Measurements from ENCODE around the gene RBP2.

The RBP2 gene

GRCh38 chr3:139448104-139448503 is 28.2 kb downstream of the RBP2 start:
- H3K36me3 ChIP-seq (ENCODE audit: control insufficient read depth, insufficient read depth, low read length): no peaks in the 10 kb centered on the region
- no peak overlapping the region for H3K27ac ChIP-seq (ENCODE audit: insufficient read depth, low read depth, low read length, poor library complexity, severe bottlenecking)
- H3K4me1 ChIP-seq (ENCODE audit: control insufficient read depth, insufficient read depth, low read length): no peaks in the 10 kb centered on the region
- H3K9me3 ChIP-seq (ENCODE audit: control insufficient read depth, low read length): no peaks in the 10 kb centered on the region
- H3K27me3 ChIP-seq (ENCODE audit: control insufficient read depth, insufficient read depth, low read length, poor library complexity, severe bottlenecking): no peaks in the 10 kb centered on the region
- H3K4me3 ChIP-seq (ENCODE audit: insufficient read depth, low read depth, low read length): no peak overlapping the region
- 85 to 99% methylated on average over 3 of the region's 3 CpGs for WGBS, 2 experiments

GRCh38 chr3:139447486-139447885 is 28.8 kb downstream of the RBP2 start:
- Histone ChIP-seq H3K27ac (ENCODE audit: insufficient read depth, low read depth, low read length, poor library complexity, severe bottlenecking) (no peak overlapping the region), H3K36me3 (ENCODE audit: control insufficient read depth, insufficient read depth, low read length) (no peaks in the 10 kb centered on the region), H3K4me1 (ENCODE audit: control insufficient read depth, insufficient read depth, low read length) (no peaks in the 10 kb centered on the region), H3K4me3 (ENCODE audit: insufficient read depth, low read depth, low read length) (no peak overlapping the region), H3K27me3 (ENCODE audit: control insufficient read depth, insufficient read depth, low read length, poor library complexity, severe bottlenecking) (no peaks in the 10 kb centered on the region), H3K9me3 (ENCODE audit: control insufficient read depth, low read length) (no peaks in the 10 kb centered on the region)

- Histone ChIP-seq H3K27ac (ENCODE audit: insufficient read depth, low read depth, low read length, poor library complexity, severe bottlenecking) (no peak overlapping the region), H3K9me3 (ENCODE audit: control insufficient read depth, low read length) (no peaks in the 10 kb centered on the region), H3K36me3 (ENCODE audit: control insufficient read depth, insufficient read depth, low read length) (no peaks in the 10 kb centered on the region), H3K27me3 (ENCODE audit: control insufficient read depth, insufficient read depth, low read length, poor library complexity, severe bottlenecking) (no peaks in the 10 kb centered on the region), H3K4me3 (ENCODE audit: insufficient read depth, low read depth, low read length) (no peak overlapping the region), H3K4me1 (ENCODE audit: control insufficient read depth, insufficient read depth, low read length) (no peaks in the 10 kb centered on the region)
- WGBS, 2 experiments: 95 to 96% methylated on average over 4 of the region's 4 CpGs
Measured at GRCh38 chr3:139444446-139444845, 31.9 kb downstream of the RBP2 start.

- H3K4me1 ChIP-seq (ENCODE audit: control insufficient read depth, insufficient read depth, low read length): no peaks in the 10 kb centered on the region
- H3K36me3 ChIP-seq (ENCODE audit: control insufficient read depth, insufficient read depth, low read length): no peaks in the 10 kb centered on the region
- no peaks in the 10 kb centered on the region for H3K9me3 ChIP-seq (ENCODE audit: control insufficient read depth, low read length)
- H3K27ac ChIP-seq (ENCODE audit: insufficient read depth, low read depth, low read length, poor library complexity, severe bottlenecking): no peak overlapping the region
- H3K4me3 ChIP-seq (ENCODE audit: insufficient read depth, low read depth, low read length): no peak overlapping the region
- 92 to 94% methylated on average over 7 of the region's 7 CpGs for WGBS, 2 experiments
- no peaks in the 10 kb centered on the region for H3K27me3 ChIP-seq (ENCODE audit: control insufficient read depth, insufficient read depth, low read length, poor library complexity, severe bottlenecking)
Measured at GRCh38 chr3:139443186-139443585, 33.1 kb downstream of the RBP2 start.

- 92 to 97% methylated on average over 1 of the region's 1 CpG for WGBS, 2 experiments
- Histone ChIP-seq H3K27me3 (ENCODE audit: control insufficient read depth, insufficient read depth, low read length, poor library complexity, severe bottlenecking) (no peaks in the 10 kb centered on the region), H3K36me3 (ENCODE audit: control insufficient read depth, insufficient read depth, low read length) (no peaks in the 10 kb centered on the region), H3K4me1 (ENCODE audit: control insufficient read depth, insufficient read depth, low read length) (no peaks in the 10 kb centered on the region), H3K9me3 (ENCODE audit: control insufficient read depth, low read length) (no peaks in the 10 kb centered on the region), H3K27ac (ENCODE audit: insufficient read depth, low read depth, low read length, poor library complexity, severe bottlenecking) (no peak overlapping the region), H3K4me3 (ENCODE audit: insufficient read depth, low read depth, low read length) (no peak overlapping the region)
Measured at GRCh38 chr3:139441656-139442055, 34.7 kb downstream of the RBP2 start.

- no peak overlapping the region for H3K27ac ChIP-seq (ENCODE audit: insufficient read depth, low read depth, low read length, poor library complexity, severe bottlenecking)
- no peaks in the 10 kb centered on the region for H3K27me3 ChIP-seq (ENCODE audit: control insufficient read depth, insufficient read depth, low read length, poor library complexity, severe bottlenecking)
- no peaks in the 10 kb centered on the region for H3K36me3 ChIP-seq (ENCODE audit: control insufficient read depth, insufficient read depth, low read length)
- H3K4me3 ChIP-seq (ENCODE audit: insufficient read depth, low read depth, low read length): no peak overlapping the region
- H3K4me1 ChIP-seq (ENCODE audit: control insufficient read depth, insufficient read depth, low read length): no peaks in the 10 kb centered on the region
- WGBS, 2 experiments: 94% methylated on average over 7 of the region's 7 CpGs
- H3K9me3 ChIP-seq (ENCODE audit: control insufficient read depth, low read length): no peaks in the 10 kb centered on the region
Measured at GRCh38 chr3:139440639-139441556, 35.4 kb downstream of the RBP2 start.

GRCh38 chr3:139439278-139439677 is 37.0 kb downstream of the RBP2 start:
- Histone ChIP-seq H3K36me3 (ENCODE audit: control insufficient read depth, insufficient read depth, low read length) (no peaks in the 10 kb centered on the region), H3K27me3 (ENCODE audit: control insufficient read depth, insufficient read depth, low read length, poor library complexity, severe bottlenecking) (no peaks in the 10 kb centered on the region), H3K4me3 (ENCODE audit: insufficient read depth, low read depth, low read length) (no peak overlapping the region), H3K9me3 (ENCODE audit: control insufficient read depth, low read length) (no peaks in the 10 kb centered on the region), H3K27ac (ENCODE audit: insufficient read depth, low read depth, low read length, poor library complexity, severe bottlenecking) (no peak overlapping the region), H3K4me1 (ENCODE audit: control insufficient read depth, insufficient read depth, low read length) (peaks cover 5% of the 10 kb centered on the region)
- WGBS, 2 experiments: 84 to 100% methylated on average over 1 of the region's 1 CpG

- Histone ChIP-seq H3K4me1 (ENCODE audit: control insufficient read depth, insufficient read depth, low read length) (peaks cover 5% of the 10 kb centered on the region), H3K4me3 (ENCODE audit: insufficient read depth, low read depth, low read length) (no peak overlapping the region), H3K9me3 (ENCODE audit: control insufficient read depth, low read length) (no peaks in the 10 kb centered on the region), H3K36me3 (ENCODE audit: control insufficient read depth, insufficient read depth, low read length) (no peaks in the 10 kb centered on the region), H3K27me3 (ENCODE audit: control insufficient read depth, insufficient read depth, low read length, poor library complexity, severe bottlenecking) (no peaks in the 10 kb centered on the region), H3K27ac (ENCODE audit: insufficient read depth, low read depth, low read length, poor library complexity, severe bottlenecking) (no peak overlapping the region)
- 82 to 85% methylated on average over 6 of the region's 6 CpGs for WGBS, 2 experiments
Measured at GRCh38 chr3:139434764-139435307, 41.5 kb downstream of the RBP2 start.

GRCh38 chr3:139434228-139434627 is 42.1 kb downstream of the RBP2 start:
- Histone ChIP-seq H3K4me1 (ENCODE audit: control insufficient read depth, insufficient read depth, low read length) (peaks cover 5% of the 10 kb centered on the region), H3K36me3 (ENCODE audit: control insufficient read depth, insufficient read depth, low read length) (no peaks in the 10 kb centered on the region), H3K27ac (ENCODE audit: insufficient read depth, low read depth, low read length, poor library complexity, severe bottlenecking) (no peak overlapping the region), H3K9me3 (ENCODE audit: control insufficient read depth, low read length) (no peaks in the 10 kb centered on the region), H3K27me3 (ENCODE audit: control insufficient read depth, insufficient read depth, low read length, poor library complexity, severe bottlenecking) (no peaks in the 10 kb centered on the region), H3K4me3 (ENCODE audit: insufficient read depth, low read depth, low read length) (no peak overlapping the region)
- WGBS, 2 experiments: 89 to 100% methylated on average over 1 of the region's 1 CpG

GRCh38 chr3:139433089-139433488 is 43.2 kb downstream of the RBP2 start:
- WGBS, 2 experiments: 92% methylated on average over 1 of the region's 1 CpG; no CpG with 5 or more reads in 1 of the 2 experiments
- H3K9me3 ChIP-seq (ENCODE audit: control insufficient read depth, low read length): no peaks in the 10 kb centered on the region
- H3K4me1 ChIP-seq (ENCODE audit: control insufficient read depth, insufficient read depth, low read length): peaks cover 5% of the 10 kb centered on the region

More at GRCh38 chr3:139433089-139433488, 43.2 kb downstream of the RBP2 start:
- no peaks in the 10 kb centered on the region for H3K27me3 ChIP-seq (ENCODE audit: control insufficient read depth, insufficient read depth, low read length, poor library complexity, severe bottlenecking)
- no peak overlapping the region for H3K27ac ChIP-seq (ENCODE audit: insufficient read depth, low read depth, low read length, poor library complexity, severe bottlenecking)
- no peak overlapping the region for H3K4me3 ChIP-seq (ENCODE audit: insufficient read depth, low read depth, low read length)
- no peaks in the 10 kb centered on the region for H3K36me3 ChIP-seq (ENCODE audit: control insufficient read depth, insufficient read depth, low read length)
